A549 (cell line): ENCODE results near the gene CPZ.

Experiments used
- CBX8 ChIP-seq: fragments of 200-600 bp; sonication (generic); IDR thresholded peaks from 2 replicates; pipeline ENCODE4 v1.6.1; 2016
- CHD4 ChIP-seq: fragments of 200-600 bp; sonication (generic); IDR thresholded peaks from 2 replicates; pipeline ENCODE4 v1.6.1; 2016; ENCODE audit warnings: antibody characterized with exemption, mild to moderate bottlenecking, borderline replicate concordance
- POLR2A ChIP-seq: IDR thresholded peaks from 2 replicates; pipeline ENCODE4 v1.6.1; 2012; ENCODE audit warnings: mild to moderate bottlenecking, low read length
- RFX5 ChIP-seq: fragments of 450-650 bp; IDR thresholded peaks from 2 replicates; pipeline ENCODE4 v1.7.1; 2014; ENCODE audit warnings: antibody characterized with exemption, mild to moderate bottlenecking, moderate library complexity

DNA sequence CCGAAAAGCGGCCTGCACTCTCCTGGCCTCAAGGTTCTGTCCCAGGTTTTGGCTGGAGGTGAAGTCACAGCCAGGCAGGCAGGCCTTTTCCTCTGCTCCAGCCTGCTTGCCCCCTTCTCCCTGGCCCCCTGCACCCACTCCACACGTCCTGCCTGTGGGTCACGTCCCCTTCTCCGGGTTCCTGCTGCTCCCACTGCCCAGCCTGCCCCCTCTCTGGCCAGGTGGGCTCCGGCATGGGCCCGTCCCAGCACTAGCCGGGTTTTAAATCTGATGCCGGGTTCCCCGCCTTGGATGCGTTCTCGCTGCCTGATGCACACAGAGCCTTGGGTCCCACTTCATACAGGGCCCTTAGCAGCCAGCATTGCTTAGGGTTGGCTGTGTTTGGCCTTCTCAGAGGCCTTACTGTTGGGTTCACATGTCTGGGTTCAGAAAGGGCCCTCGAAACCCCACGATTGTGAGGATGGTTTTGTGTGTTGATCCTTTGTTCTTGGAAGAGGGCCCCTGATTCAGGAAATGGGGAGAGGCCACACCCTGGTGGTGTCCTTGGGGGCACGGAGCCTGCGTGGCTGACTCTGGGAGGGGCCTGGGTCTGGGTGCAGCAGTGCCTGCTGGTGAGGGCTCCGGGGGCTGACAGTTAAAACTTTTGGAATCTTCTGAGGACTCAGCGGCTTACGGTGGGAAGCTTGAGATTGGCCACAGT lies 6.0 kb downstream of the CPZ start:
- TF ChIP-seq RFX5 (no peak), CHD4 (no peak), POLR2A (no peak), CBX8 (no peak)
